GM12892 (cell line): ENCODE measurements around the gene SLC24A3.

ENCODE experiments used
- POLR2A ChIP-seq: IDR thresholded peaks from 2 replicates; pipeline ENCODE4 v1.6.1; 2011; ENCODE audit warnings: low read depth, low read length, control low read depth
- POLR2AphosphoS5 ChIP-seq: IDR thresholded peaks from 2 replicates; pipeline ENCODE4 v1.6.1; 2011; ENCODE audit warnings: low read depth, low read length, control low read depth
- TAF1 ChIP-seq: IDR thresholded peaks from 2 replicates; pipeline ENCODE4 v1.6.1; 2011; ENCODE audit warnings: low read depth, mild to moderate bottlenecking, control low read depth, low read length, borderline replicate concordance

- no peak for TF ChIP-seq POLR2A
- TF ChIP-seq TAF1 = no peak
- no peak for TF ChIP-seq POLR2AphosphoS5
These were observed 528.1 kb downstream of the SLC24A3 start for GRCh38 chr20:19740512-19740911.
